Epithelial cell of proximal tubule (primary cell): Measurements from ENCODE around the gene RNF126. TPM values are rescaled to one million over a fixed set of nuclear protein-coding genes. Genes with fewer than 3 reads are reported as not detected.

ENCODE experiments used
- DNase-seq: peaks from one replicate; pipeline ENCODE4 v3.0.0-alpha.2; 2011; ENCODE audit warnings: low read depth
- H3K4me3 ChIP-seq: 2 replicates; pipeline ENCODE4 v1.5.1; 2011; ENCODE audit warnings: low read depth, mild to moderate bottlenecking, low read length
- total RNA-seq: library from RNA; depleted of rRNA; stranded (reverse); fragments of >200 nt; gene quantifications from 2 replicates; pipeline ENCODE4 v1.2.3, GENCODE V29; 2015
- TF ChIP-seq, protein P1 (sequence below): conservative IDR thresholded peaks from 2 replicates; pipeline ENCODE4 v1.5.1; 2012; ENCODE audit warnings: low read depth, mild to moderate bottlenecking, low read length

The RNF126 gene
- total RNA-seq = 102 and 161 TPM in 2 replicates

DNA sequence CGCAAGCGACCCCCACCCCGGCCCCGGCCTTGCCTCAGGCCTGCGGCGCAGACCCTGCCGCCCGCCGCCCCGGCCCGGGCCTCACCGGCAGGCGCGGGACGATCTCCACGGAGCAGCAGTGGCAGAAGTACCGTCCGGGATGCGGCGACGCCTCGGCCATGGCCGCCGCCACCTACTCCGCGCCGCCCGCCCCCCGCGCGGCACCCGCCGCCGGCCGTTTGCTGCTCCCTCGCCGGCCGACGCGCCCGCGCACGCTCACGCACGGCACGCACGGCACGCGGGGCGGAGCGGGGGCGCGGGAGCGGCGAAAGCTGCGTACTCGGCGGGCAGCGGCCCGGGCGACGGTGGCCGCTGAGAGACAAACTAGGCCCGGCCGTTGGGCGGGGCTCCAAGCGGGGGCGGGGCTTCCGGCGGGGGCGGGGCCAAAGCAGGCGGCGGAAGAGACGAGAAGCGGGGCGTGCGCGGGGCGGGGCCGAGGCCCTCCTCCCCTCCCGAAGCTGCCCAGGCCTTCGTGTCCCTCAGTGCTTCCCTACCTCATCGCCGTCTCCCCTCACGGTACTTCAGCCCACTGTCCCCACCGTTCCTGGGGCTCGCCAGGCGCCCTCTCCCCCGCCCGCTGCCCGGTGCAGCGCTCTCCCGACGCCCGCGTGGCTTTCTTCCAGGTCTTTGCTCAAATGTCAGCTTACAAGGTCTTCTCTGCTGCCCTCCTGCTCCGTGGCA lies at the start of gene RNF126:
TSS of gene RNF126 (minus strand) at position 253 of the 720 bp plus-strand sequence. CDS start at position 160, 93 bp downstream.
- no peak for DNase-seq
- peak within 1 kb of the TSS; percentile 93 for H3K4me3 ChIP-seq
- TF ChIP-seq, protein P1, sequence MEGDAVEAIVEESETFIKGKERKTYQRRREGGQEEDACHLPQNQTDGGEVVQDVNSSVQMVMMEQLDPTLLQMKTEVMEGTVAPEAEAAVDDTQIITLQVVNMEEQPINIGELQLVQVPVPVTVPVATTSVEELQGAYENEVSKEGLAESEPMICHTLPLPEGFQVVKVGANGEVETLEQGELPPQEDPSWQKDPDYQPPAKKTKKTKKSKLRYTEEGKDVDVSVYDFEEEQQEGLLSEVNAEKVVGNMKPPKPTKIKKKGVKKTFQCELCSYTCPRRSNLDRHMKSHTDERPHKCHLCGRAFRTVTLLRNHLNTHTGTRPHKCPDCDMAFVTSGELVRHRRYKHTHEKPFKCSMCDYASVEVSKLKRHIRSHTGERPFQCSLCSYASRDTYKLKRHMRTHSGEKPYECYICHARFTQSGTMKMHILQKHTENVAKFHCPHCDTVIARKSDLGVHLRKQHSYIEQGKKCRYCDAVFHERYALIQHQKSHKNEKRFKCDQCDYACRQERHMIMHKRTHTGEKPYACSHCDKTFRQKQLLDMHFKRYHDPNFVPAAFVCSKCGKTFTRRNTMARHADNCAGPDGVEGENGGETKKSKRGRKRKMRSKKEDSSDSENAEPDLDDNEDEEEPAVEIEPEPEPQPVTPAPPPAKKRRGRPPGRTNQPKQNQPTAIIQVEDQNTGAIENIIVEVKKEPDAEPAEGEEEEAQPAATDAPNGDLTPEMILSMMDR = no peak

DNA sequence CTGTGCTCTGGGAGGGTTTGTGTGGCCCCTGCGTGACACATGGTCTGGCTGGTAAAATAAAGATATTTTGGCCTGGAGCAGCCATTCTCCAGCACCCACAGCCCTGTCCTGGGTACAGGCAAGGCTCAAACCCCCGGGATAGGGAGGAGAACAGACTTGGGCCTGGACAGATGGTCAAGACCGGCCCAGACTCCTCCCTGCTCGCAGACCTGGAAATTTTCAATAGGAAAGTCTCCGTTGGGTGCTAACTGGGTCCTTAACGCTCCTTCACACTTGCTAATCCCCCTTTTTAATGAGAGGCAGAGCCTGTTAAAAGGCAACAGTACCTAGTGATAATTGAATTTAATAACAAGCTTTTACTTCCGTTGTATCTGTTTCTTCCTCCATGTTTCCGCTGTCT lies 48.2 kb upstream of the RNF126 start:
- TF ChIP-seq, protein P1 = no peak
- H3K4me3 ChIP-seq = no peak overlapping the region
- DNase-seq = no peak

DNA sequence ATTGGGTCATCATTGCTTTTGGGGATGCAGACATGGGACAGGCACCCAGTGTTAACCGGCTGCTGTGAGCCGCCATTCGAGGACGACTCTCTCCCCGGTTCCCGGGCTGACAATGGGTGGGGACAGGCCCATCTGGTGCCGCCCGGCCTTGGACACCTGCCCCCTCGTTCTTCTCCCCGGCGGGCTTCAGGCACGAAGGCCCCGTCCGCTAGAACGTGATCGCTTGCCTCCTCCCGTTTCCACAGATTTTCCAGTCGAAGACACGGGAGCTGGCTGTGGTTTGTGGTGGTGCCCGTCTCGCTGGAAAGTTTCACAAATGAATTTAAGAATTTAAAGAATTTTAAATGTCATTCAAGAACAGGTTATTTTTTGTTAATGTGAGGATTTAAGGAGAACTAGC lies 47.8 kb upstream of the RNF126 start:
- TF ChIP-seq, protein P1 = no peak
- H3K4me3 ChIP-seq = no peak overlapping the region
- no peak for DNase-seq

DNA sequence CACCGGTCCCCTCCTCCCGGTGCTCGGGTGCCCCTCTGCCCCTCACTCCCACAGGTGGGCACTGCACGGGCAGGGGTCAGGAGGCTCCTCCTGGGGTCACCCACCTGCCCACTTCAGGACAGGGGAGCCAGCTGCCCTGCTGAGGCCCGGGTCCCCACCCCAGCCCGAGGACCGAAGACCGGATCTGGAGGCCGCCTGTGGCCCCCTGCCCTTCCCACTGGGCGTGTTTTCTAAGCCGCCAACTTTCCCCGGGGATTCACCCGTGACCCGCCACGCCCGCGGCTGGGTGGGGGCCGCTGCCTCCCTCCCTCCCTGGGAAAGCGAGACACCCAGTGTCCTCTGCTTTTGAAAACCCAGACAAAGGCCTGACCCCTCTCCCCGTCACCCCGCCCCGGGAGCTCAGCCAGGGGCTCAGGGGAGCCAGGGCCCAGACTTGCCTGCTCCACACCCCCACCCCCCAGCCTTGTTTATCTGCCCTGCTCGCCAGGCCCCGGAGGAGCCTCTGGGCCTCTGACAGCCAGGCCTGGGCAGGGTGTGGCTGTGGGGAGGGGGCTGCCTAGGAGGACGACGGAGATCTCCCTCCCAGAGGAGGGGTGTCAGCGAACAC lies 47.1 kb upstream of the RNF126 start:
- peak overlapping the region; percentile 40 for H3K4me3 ChIP-seq
- TF ChIP-seq, protein P1 = no peak
- DNase-seq = no peak

DNA sequence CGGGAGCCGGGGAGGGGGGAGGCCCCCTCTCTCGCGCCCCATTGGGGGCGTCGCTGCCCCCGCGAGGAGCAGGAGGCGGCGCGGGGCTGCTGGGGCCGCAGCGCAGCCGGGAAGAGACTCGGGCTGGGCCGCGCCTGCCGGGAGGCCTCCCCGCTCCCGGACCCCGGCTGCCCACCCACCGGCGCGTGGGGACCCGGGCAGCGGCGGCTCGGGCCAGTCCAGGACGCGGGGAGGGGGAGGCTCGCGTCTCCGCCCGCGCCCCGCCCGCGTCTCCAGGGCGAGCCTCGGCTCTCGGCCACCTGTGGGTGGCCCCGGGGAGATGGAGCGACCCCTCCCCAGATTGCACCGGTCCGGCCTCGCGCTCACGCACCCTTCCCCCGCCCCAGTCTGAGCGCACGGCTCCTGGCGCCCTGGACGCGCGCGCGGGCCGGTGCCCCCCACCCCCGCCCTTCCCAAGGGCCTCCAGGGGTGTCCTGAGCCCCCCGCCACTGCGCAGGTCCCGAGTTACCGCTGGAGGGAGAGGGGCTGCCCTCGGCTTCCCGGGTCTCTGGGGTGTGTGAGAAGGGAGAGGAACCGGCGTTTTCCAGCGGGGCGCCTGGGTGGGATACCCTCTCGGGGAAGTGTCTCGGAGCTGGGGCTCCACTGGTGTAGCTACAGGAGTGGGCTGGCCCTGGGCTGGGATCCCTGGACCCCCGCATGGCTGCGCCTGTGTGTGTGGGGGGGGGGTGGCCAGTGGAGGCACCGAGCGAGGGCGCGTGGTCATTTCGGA lies 46.4 kb upstream of the RNF126 start:
- H3K4me3 ChIP-seq = peak overlapping the region; percentile 40
- TF ChIP-seq, protein P1 = no peak
- DNase-seq = no peak

DNA sequence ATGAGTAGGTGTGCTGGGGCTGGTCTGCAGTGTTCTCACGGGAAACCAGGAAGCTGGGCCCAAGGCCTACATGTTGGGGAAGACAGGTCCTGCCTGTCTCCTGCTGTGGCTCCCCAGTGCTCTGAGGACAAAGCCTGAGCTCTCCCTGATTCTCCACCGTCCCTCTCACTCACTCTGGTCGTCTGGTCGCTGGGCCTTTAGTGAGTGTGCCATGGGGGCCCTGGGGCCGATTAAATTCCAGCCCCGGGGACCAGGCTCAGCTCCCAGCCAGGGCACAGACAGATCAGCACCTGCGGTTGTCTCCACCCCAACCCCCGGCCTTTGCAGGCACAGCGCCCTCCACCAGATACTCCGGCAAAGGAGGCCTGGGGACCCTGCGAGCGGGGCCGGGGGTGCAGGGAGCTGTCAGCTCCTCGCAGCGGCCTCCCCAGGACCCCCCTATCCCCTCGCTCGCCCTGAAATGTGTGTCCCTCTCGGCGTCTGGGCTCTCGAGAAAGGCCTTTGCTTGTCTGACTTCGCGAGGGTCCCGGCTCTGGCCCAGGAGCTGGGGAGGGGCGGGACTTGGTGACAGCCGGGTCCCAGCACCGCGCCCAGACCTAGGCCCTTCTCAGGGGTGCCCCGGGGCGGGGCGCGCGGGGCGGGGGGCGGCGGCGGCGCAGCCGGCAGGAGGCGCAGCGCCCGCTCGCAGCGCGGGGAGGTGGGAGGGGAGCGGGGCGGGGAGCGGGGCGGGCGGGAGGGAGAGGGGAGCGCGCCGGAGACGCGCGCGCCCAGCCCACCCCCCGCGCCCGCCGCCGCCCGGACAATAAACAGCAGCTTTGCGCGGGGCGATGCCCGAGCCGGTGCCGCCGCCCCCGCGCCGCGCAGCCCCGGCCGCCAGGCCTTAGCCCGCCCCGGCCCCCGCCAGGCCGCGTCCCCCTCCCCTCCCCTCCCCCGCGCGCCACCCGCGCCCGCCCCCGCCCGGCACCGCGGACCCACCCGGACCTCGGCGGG lies 45.4 kb upstream of the RNF126 start, which contains the start of gene PALM:
TSS of gene PALM (plus strand) at position 782 of the 990 bp plus-strand sequence. CDS start 212 bp downstream, outside the sequence.
- DNase-seq = no peak
- H3K4me3 ChIP-seq = peak within 1 kb of the TSS; percentile 50
- TF ChIP-seq, protein P1 = no peak
